HuH-7.5 (cell line): Measurements from ENCODE around the gene PYGB.
"Not testable (repeated sequence)": the region's sequence is repeated elsewhere in the genome, so short reads cannot be mapped to it uniquely, and the experiment has no call there.

Experiments used
- DNase-seq: peaks from one replicate; pipeline ENCODE4 v3.0.0; 2011; ENCODE audit warnings: low spot score

PYGB gene

DNA sequence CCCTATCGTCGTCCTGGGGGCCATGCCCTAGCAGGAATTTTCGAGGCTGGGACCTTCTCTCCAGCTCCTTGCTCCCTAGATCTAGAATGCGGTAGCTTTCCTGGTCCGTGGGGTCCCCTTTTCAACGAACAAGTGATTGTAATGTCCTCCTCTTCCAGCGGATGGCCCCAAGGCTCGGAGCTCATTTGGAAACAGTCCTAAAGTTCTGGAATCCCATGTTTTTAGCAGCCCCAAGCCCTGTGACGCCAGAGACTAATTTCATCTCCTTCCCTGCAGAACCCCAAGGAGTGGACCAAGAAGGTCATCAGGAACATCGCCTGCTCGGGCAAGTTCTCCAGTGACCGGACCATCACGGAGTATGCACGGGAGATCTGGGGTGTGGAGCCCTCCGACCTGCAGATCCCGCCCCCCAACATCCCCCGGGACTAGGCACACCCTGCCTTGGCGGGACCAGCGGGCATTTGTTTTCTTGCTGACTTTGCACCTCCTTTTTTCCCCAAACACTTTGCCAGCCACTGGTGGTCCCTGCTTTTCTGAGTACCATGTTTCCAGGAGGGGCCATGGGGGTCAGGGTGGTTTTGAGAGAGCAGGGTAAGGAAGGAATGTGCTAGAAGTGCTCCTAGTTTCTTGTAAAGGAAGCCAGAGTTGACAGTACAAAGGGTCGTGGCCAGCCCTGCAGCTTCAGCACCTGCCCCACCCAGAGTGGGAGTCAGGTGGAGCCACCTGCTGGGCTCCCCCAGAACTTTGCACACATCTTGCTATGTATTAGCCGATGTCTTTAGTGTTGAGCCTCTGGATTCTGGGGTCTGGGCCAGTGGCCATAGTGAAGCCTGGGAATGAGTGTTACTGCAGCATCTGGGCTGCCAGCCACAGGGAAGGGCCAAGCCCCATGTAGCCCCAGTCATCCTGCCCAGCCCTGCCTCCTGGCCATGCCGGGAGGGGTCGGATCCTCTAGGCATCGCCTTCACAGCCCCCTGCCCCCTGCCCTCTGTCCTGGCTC is 48.5 kb downstream of the PYGB start:
- peak; percentile 92 for DNase-seq

DNA sequence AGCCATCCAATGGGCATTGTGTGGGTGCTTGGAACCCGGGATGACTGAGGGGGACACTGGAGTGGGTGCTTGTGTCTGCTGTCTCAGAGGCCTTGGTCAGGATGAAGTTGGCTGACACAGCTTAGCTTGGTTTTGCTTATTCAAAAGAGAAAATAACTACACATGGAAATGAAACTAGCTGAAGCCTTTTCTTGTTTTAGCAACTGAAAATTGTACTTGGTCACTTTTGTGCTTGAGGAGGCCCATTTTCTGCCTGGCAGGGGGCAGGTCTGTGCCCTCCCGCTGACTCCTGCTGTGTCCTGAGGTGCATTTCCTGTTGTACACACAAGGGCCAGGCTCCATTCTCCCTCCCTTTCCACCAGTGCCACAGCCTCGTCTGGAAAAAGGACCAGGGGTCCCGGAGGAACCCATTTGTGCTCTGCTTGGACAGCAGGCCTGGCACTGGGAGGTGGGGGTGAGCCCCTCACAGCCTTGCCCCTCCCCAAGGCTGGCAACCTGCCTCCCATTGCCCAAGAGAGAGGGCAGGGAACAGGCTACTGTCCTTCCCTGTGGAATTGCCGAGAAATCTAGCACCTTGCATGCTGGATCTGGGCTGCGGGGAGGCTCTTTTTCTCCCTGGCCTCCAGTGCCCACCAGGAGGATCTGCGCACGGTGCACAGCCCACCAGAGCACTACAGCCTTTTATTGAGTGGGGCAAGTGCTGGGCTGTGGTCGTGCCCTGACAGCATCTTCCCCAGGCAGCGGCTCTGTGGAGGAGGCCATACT is 49.4 kb downstream of the PYGB start:
- no peak for DNase-seq

DNA sequence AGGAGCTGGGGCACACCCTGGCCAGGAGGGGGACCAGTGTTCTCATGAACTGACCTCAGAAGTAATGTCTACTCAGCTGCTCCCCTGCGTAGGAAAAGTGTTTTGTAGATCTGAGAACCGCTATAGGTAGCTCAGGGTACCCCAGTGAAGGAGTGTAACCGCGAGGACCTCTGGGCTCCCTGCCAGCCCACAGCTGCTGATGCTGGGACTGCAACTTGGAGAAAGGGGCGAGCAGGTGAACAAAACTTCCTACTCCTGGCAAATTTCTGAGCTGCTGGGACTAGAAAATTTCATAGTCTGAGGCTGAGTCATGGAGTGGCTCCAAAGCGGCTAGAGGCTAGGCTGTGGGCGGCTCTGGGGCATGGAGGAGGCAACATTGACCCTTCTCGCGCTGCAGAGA is 51.9 kb downstream of the PYGB start:
- no peak for DNase-seq

DNA sequence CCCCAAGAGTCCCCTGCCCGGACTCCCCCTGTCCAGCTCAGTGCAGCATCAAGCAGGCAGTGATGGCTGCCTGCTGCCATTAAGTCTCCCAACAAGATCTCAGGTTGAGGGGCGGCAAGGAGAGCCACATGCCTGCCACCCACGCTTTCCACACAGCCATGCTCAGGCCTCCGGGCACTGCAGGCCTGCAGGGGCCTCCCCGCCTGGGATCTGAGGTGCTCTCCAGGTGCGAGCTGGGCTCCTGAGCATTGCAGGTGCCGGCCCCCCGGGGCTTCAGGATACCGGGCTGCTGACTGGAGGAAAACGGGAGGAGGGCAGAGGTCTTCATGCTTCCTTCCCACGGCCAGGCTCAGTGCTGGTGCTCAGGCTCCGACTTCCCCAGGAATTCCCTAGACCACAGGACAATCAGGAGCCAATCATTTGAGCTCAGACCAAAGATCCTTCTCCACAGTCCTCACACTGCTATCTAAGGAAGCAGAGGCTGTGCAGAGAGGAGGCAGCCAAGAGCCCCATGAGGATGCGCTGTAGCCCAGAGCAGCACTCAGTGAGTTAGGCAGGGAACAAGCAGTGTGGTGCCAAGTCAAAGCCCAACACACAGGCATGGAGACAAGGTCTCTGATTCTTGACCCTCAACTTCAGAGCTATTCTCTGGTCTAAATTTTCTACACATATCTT is 52.7 kb downstream of the PYGB start:
- no peak for DNase-seq

DNA sequence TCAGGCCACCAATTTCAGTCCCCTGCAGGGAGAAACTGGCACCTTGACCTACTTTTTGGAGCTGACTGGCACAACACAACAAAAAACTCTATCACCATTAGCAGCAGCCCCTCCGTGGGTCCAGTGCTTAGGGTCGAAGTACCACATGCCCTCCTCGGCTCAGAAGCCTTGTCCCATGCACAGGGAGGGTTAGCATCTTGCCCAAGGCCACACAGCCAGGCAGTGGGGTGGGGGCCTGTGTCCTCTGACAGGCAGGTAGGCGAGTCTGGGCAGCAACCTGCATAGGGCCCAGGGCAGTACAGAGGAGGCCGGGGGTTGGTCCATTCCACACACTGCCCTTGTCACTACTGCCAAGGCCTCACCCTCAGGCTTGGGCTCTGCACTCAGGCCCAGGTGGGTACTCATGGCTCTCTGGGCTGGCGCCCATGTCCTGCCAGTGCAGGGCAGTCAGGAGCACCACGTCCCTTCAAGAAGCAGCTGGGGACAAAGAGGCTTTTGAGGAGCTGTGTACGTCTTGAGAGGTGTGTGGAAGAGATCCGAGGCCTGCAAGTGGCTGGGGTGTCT is 53.6 kb downstream of the PYGB start:
- DNase-seq = no peak

DNA sequence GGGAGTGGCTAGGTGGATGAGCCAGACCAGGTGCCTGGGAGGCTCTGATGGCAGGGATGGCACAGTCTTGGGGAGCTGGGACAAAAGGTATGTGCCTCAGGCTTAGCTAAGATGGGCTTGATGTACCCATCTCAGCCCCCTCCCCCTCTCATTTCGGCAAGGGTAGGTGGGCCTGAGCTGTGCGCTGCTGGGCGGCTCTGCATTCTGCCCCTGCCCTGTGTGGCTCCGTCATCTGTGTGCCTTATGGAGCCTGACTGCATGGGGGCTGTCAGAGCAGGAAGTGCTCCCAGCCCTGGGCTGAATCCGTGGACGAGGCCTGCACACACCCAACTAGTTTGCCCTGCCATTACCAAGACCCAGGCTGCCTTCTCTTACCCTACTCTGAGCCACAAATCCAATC is 54.7 kb downstream of the PYGB start:
- DNase-seq = no peak

DNA sequence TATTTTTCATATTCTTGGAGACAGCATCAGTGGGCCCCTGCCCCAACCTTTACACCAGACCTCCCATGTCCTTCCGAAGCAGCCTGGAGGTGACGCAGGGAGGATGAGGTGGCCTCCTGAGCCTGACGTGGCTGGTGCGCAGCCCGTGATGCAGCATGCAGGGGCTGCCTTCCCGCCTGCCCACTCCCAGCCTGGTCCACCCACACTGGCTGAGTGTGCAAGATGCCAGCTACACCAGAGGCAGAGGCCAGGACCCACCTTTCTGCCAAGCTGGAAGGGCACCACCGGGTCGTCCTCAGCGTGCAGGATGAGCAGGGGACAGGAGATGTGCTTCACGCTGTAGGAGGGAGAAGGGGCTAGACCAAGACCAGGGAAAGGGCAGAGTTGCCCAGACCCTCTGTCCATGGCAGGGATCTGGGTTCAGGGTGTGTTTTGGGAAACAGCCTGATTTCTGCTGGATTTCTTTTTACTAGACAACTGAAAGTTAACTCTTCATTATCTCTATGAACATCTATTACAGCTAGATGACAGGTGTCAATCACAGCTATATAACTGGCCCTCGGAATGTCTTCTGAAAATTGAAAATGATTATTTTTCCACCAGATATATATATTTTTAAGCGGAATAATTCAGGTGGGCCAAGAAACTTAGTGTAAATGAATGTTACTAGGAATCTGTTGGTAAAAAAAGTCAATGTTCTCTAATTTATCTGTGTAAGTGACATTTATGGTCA is 55.6 kb downstream of the PYGB start:
- no peak for DNase-seq

DNA sequence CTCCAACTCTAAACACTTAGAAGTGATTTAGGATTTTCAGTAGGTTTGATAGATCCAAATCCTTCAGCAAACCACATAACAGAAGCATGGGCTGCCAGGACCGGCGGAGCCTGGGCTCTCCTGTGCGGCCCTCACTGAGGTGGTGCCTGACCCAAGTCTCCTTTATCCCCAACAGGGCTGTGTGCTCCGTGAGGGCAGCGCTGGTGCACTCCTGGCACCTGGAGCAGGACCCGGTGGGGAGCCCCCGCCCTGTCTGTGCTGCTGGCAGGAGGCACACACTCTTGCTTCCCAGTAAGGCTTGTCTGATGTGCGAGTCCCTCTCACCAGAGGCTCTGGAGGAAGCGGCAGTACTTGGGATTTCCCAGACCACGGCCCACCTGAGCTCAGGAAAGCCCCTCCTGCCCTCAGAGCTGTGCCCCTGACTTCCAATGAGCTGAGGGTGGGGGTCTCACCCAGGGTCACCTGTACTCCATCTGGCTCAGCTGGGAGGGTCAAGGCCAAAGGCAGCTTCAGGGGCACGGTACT is 56.2 kb downstream of the PYGB start:
- no peak for DNase-seq

DNA sequence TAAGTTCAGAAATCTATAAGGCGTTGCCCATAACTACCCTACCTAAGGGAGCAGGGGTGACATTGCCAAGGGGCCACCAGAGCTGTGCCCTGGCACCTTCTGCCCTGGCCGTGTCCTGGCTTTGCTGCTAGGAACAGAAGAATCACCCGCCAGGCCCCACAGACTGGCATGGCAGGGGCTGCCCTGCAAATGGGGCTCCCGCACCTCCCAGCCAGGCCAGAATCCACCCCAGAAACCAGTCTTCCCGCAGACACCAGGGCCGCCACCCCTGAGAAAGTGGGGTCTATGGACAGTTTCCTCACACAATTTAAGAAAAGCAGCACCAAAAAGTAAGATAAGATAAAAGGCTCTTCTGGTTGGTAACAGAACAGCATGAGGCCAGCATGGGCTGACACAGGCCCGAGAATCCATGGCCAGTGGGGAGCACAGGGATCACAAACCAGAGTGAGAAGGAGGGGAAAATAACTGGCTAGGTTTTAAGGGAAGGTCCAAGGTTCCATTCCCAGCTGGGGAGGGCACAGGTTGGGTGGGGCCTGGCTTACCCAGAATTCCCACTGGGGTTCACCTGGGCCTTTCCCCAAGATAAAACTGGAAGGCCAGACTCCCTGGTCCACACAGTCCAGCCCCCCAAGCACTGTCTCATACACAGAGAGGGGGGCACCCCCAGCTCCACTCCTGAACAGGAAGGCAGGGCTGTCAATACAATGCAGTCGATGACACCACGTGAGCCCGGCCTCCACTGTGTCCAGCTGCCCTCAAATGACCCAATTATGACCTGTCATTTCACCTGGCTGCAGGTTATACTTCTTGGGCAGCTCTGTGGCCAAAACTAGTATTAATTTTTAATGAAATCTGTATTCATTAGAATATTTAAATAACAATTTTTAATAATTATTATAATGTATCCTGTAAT is 59.4 kb downstream of the PYGB start:
- no peak for DNase-seq

DNA sequence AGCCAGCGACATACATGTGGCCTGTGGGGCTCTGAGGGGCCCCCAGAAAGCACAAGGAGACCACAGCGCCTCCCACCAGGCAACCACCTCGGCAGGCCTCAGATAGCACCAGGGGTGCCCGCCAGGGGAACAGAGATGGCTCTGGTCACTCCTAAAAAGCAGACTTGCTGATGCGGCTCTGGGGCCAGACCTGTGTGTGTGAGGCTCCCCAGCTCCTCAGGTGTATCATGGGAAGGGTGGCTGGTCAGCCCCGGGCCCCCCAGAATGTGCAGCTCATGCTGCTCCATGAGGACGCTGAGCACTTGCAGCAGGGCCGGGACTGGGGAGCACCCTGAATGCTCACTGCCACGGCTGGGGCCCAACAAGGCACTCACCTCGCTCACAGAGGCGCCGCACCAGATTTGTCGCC is 60.2 kb downstream of the PYGB start:
- DNase-seq = no peak

DNA sequence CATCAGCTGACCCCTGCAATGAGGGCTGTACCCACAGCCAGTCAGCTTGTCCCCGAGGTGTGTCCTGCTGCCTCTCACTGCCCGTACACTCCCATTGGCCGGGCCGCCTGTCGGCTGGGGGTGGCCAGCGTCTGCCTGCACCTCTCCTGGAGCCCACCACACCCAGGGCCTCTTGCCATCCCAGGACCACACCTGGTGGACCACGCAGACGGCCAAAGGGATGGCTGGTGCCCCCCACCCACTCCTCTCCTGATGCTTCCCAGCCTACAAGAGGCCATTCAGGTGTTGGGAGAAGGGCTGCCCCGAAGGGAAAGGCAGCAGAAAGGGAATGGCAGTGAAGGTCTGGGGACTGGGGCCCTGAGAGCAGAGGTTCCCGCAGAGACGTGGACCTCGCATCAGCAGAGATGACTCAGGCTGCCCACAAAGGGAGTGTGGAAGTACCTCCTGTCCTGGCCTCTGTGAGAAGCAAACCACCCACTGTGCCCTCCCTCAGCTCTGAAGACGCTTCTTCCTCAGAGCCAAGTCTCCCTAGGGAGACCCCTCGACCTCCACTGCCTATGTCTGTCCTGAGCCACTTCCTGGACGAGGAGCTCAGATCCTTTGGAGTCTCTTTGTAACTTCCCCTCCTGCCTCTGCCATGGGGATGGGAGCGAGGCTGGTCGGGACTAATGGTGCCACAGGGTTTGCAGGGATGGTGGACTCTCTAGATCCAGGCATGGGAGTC is 60.9 kb downstream of the PYGB start:
- no peak for DNase-seq

DNA sequence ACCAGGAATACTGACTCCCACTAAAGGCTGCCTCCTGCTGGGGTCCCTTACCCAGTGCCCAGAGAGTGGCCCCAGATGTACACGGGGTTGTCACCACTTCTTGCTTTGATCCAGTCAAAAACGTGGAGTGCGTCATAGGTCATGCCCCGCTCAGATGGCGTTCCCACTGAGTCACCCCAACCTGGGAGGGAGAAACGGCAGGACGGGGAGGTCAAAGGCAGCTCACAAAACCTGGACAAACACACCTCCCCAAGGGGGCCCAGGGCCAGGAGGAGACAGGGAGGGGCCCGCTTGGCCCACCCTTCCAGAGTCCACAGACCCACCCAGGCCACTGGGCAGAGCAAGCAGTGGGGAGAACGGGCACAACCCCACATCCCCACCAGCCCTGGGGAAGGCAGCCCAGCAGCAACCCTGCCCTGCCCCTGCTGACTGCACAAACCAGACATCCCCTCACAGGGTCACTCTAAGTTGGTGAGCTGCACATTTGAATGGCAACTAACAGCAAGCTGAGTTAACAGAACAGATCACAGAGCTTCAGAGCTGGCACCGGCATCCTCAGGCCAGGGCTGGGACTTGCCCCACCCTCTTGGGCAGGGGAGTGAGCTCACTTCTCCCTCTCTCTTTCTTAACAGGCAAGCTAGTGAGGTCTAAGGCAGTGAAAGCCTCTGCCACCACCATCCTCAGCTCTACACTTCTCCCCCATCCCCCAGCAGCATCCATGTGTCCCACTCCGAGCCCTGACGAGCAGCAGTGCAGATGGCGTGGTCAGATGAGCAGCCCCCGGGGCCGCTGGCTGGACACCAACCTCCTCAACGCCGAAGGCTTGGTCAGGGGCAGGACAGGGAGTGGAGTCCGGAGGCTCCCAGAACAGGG is 61.7 kb downstream of the PYGB start:
- DNase-seq = no peak

DNA sequence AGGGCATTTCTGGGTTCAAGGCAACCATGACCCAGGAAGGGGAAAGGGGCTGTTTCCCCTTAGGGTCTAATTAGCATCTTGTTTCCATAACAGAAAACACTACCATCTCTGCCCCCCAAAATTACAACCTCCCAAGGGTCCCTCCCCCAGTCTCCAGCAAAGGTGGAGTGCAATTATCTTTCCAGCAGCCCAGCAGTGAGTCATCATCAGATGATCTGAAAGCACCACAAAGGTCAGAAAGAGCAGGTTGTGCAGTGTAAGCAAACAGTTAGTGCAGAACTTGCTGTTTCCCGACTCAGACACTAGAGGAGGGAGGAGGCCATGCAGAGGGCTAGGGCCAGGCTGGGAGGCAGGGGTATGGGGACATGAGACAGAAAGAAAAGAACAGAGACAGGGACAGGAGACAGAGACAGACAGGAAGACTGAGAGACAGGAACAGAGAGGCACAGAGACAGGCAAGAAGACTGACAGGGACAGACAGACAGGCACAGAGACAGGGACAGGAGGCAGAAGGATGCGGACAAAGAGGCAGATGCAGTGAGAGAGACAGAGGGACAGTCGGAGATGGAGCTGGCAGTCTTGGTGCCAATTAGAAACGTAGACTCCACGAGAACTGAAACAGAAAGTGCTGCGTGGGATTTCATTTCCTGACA is 62.5 kb downstream of the PYGB start:
- DNase-seq = peak; percentile 98

DNA sequence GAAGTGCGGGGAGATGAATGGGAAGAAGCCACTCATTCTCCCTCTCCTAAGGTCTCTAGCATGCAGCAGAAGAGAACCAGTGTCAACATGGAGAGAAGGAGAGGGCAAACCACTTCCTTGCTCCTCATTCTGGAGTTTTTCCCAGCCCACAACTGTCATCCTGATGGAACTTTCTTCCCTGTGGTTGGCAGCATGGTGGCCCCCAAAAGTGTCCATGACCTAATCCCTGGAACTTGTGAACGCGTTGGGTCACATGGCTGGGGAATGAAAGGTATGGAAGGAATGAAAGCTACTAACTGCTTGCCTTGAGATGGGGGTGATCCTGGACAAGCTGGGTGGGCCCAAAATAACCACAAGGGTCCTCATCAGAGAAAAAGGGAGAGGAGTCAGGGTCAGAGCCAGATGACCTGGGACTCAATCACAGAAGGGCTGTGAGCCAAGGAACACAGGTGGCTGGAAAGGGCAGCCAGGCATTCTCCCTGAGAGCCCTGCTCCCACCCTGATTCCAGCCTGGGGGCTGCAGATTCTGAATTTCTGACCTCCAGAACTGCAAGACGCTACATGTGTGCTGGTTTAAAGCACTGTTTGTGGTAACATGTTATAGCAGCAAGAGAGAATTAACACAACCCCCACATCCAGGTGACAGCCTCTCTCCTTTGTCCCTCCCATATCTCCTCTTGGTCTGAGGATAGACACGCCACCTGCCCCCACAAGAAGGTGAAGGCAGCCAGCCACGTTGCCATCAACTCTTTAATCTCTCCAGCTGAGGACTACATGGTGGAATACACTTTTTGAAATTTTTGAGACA is 63.2 kb downstream of the PYGB start:
- DNase-seq = no peak

DNA sequence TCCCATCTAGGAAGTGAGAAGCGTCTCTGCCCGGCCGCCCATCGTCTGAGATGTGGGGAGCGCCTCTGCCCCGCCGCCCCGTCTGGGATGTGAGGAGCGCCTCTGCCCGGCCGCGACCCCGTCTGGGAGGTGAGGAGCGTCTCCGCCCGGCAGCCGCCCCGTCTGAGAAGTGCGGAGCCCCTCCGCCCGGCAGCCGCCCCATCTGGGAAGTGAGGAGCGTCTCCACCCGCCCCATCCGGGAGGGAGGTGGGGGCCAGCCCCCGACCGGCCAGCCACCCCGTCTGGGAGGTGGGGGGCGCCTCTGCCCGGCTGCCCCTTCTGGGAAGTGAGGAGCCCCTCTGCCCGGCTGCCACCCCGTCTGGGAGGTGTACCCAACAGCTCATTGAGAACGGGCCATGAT is 64.8 kb downstream of the PYGB start:
- not testable (repeated sequence) for DNase-seq

DNA sequence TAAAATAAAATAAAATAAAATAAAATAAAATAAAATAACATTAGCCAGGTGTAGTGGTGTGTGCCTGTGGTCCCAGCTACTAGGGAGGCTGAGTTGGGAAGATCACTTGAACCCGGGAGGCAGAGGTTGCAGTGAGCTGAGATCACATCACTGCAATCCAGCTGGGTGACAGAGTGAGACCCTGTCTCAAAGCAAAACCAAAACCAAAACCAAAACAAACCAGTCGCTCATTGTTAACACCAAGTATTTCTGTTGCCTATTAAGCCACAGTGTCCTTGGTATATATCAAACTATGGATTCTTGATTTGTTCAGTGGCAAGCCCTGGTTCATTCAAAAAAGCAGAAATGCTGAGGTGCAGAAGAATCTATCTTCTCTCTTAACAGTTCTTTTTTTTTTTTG is 65.7 kb downstream of the PYGB start:
- DNase-seq = no peak
